Astrocyte of the cerebellum (primary cell): ENCODE measurements around the gene PSORS1C2.

Source experiments
- DNase-seq: peaks from one replicate; pipeline ENCODE4 v3.0.0-alpha.2; 2011; ENCODE audit warnings: low read depth
- H3K4me3 ChIP-seq: 2 replicates; pipeline ENCODE4 v1.5.1; 2011; ENCODE audit warnings: mild to moderate bottlenecking, low read depth, low read length, moderate library complexity
- in situ Hi-C: cut with HindIII; loops from 2 replicates; pipeline ENCODE4 v1.10.0; 2017; ENCODE audit warnings: low sequenced_read_pairs
- TF ChIP-seq, protein P1 (sequence below): IDR thresholded peaks from 2 replicates; pipeline ENCODE4 v1.5.1; 2012; ENCODE audit warnings: low read length, low read depth, moderate library complexity, mild to moderate bottlenecking; ENCODE audit errors: missing control alignments

PSORS1C2 gene

GRCh38 chr6:31179042-31179386 is 40.1 kb upstream of the PSORS1C2 start:
- TF ChIP-seq, protein P1, sequence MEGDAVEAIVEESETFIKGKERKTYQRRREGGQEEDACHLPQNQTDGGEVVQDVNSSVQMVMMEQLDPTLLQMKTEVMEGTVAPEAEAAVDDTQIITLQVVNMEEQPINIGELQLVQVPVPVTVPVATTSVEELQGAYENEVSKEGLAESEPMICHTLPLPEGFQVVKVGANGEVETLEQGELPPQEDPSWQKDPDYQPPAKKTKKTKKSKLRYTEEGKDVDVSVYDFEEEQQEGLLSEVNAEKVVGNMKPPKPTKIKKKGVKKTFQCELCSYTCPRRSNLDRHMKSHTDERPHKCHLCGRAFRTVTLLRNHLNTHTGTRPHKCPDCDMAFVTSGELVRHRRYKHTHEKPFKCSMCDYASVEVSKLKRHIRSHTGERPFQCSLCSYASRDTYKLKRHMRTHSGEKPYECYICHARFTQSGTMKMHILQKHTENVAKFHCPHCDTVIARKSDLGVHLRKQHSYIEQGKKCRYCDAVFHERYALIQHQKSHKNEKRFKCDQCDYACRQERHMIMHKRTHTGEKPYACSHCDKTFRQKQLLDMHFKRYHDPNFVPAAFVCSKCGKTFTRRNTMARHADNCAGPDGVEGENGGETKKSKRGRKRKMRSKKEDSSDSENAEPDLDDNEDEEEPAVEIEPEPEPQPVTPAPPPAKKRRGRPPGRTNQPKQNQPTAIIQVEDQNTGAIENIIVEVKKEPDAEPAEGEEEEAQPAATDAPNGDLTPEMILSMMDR: no peak
- in situ Hi-C loops: no loop called here
- H3K4me3 ChIP-seq: no peak overlapping the region
- no peak for DNase-seq

GRCh38 chr6:31178143-31179041 is 39.5 kb upstream of the PSORS1C2 start:
- no peak overlapping the region for H3K4me3 ChIP-seq
- DNase-seq: no peak
- in situ Hi-C loops: no loop called here
- TF ChIP-seq, protein P1: no peak

DNA sequence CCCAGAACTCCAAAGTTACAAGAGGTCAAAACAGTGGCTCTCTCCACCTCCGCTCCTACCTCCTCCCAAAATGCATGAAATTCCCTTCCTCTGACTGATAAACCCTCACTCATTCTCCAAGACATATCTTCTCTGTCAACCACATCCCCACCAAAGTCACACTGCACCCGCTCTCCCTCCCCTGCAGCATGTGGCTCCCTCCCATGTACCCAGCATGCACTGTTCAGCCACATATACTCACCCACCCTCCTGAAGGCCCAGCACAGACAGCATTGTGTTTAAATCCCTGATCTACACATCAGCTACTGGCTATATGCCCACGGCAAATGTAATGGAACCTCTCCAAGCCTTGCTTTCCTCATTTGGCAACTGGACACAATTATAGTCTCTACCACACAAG is 37.1 kb upstream of the PSORS1C2 start:
- H3K4me3 ChIP-seq: no peak overlapping the region
- DNase-seq: no peak
- TF ChIP-seq, protein P1: no peak
- in situ Hi-C loops: no loop called here

- TF ChIP-seq, protein P1: no peak
- no peak for DNase-seq
- in situ Hi-C loops: no loop called here
- H3K4me3 ChIP-seq: no peak overlapping the region
These were observed 35.5 kb upstream of the PSORS1C2 start for GRCh38 chr6:31174378-31174777.

- in situ Hi-C loops: no loop called here
- DNase-seq: no peak
- H3K4me3 ChIP-seq: no peak overlapping the region
- TF ChIP-seq, protein P1: no peak
These were observed 34.5 kb upstream of the PSORS1C2 start for GRCh38 chr6:31173406-31173805.

GRCh38 chr6:31172973-31173384 is 34.1 kb upstream of the PSORS1C2 start:
- H3K4me3 ChIP-seq: no peak overlapping the region
- no peak for DNase-seq
- TF ChIP-seq, protein P1: no peak
- in situ Hi-C loops: no loop called here
